Sigmoid colon (tissue), 3 donors: Measurements from ENCODE around the gene MAPRE3.

Experiments
- CTCF ChIP-seq, 4 experiments: fragments of 450-650 bp in 3 of 4; fragments of 200-600 bp in 1 of 4; IDR thresholded peaks; one replicate each; pipeline ENCODE4 v1.5.1; 2016 to 2019; ENCODE audit warnings: antibody characterized with exemption in 4 of 4, mild to moderate bottlenecking in 3 of 4, moderate library complexity in 2 of 4
- POLR2A ChIP-seq, 2 donors: fragments of 450-650 bp; IDR thresholded peaks; one replicate each; pipeline ENCODE4 v1.6.1; 2016; ENCODE audit warnings: antibody characterized with exemption in 2 of 2, mild to moderate bottlenecking in 2 of 2, moderate library complexity in 2 of 2

- TF ChIP-seq POLR2A (IDR thresholded peaks at IDR 0.05) (no peak), CTCF (IDR thresholded peaks at IDR 0.05) (no peak)
Measured at GRCh38 chr2:27065128-27065527, 94.7 kb downstream of the MAPRE3 start.
